PFSK-1 (cell line): ENCODE data around the gene WDR43.

Experiments used
- FOXP2 ChIP-seq: optimal IDR thresholded peaks from 2 replicates; pipeline ENCODE3; 2011; ENCODE audit warnings: borderline replicate concordance, control low read depth, inconsistent platforms; ENCODE audit not compliant: insufficient read depth; ENCODE audit errors: extremely low read length, extremely low read depth
- POLR2AphosphoS5 ChIP-seq: IDR thresholded peaks from 2 replicates; pipeline ENCODE4 v1.6.1; 2012; ENCODE audit warnings: low read depth, mild to moderate bottlenecking, control low read depth, low read length, moderate library complexity
- REST ChIP-seq, 2 experiments: IDR thresholded peaks; 2 replicates each; pipeline versions ENCODE4 v1.6.1 to v1.8.0; 2011 to 2012; ENCODE audit warnings: low read depth in 2 of 2, low read length in 2 of 2, control low read depth in 1 of 2, inconsistent platforms in 1 of 2, mild to moderate bottlenecking in 1 of 2, moderate library complexity in 1 of 2; ENCODE audit not compliant: insufficient read depth in 1 of 2
- SIN3A ChIP-seq: IDR thresholded peaks from 2 replicates; pipeline ENCODE4 v1.6.1; 2012; ENCODE audit warnings: mild to moderate bottlenecking, low read length, moderate library complexity, borderline replicate concordance; ENCODE audit not compliant: insufficient read depth
- TAF1 ChIP-seq: IDR thresholded peaks from 2 replicates; pipeline ENCODE4 v1.6.1; 2012; ENCODE audit warnings: low read length, control low read depth, borderline replicate concordance; ENCODE audit not compliant: insufficient read depth

GRCh38 chr2:28997237-28997846 lies 102.9 kb downstream of the WDR43 start:
- TF ChIP-seq SIN3A (no peak), TAF1 (no peak), REST (IDR thresholded peaks at IDR 0.05; ENCODE audit: insufficient read depth in 1 of 2, low read depth in 2 of 2, low read length in 2 of 2) (no peak), POLR2AphosphoS5 (no peak), FOXP2 (no peak)
